NCI-H526 (cell line): ENCODE measurements around the gene SP9.
A peak's percentile ranks its signal among the peaks of the same experiment; 100 is the strongest.
"Not testable (repeated sequence)": the region's sequence is repeated elsewhere in the genome, so short reads cannot be mapped to it uniquely, and the experiment has no call there.

Experiments
- DNase-seq, 2 experiments: peaks; one replicate each; lab custom pipeline; 2025; lab: John Stamatoyannopoulos, UW

The SP9 gene

GRCh38 chr2:174344716-174345461 is 10.1 kb downstream of the SP9 start:
- peak; percentile 53 to 63 for DNase-seq

DNA sequence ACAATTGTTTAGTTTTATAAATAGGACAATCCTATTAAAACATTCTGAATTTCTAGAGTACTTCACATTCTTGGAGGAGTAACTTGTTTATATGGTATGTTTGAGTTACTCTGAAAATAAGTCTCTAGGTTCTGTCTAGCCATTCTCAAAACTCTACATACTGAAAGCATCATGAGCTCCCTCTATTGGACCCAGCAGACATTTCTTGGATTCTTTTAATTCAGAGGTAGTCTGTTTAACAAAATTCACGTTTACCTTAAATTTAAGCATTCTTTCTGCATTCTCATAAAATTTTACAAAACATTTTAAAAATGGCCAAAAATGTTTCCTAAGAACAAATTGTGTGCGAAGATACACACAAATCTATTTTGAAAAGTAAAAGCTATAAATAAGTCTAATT is 15.3 kb downstream of the SP9 start:
- peak in 1 of 2 experiments; percentile 36 for DNase-seq

DNA sequence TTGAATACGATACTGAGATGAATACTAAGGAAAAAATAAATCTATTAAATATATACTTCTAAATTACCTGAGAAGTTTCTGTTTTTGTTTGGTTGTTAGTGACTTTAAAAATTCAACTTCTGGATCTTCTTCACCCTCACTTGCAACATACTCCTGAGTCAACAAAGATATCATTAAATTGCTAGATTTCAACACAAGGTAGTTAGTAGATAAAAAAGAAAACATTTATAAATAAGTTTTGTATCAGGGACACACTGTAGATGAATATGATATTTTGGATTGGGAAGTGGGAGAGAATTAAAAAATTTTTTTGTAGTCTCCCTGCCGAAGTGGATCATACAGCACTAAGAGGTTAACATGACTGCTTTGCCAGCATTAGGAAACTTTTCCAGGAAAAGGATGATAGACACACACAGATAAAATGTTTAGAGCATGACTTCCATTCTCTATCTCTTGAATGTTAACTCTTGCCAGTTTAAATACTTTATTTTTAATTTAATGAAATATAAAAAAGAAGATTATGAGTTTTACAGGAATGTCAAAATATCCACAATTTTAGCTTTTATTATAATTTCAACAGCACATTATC is 15.9 kb downstream of the SP9 start:
- DNase-seq: no peak

DNA sequence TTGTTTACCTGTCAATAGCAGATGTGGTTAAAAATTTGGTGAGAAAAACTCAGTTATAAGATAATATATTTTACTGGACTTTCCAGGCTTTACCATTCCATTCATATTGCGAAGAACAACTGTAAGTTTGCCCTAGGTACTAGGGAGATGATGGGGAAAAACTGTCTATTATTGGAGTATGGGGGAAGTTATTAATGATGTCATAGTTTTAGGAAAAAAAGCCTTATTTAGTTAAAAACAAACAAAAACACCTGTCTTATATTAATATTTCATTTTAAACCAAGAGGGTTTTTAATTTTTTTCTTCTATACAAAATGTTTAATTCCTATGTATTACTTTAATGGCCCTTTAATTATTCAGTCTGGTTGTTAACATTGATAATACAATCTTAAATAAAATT is 18.2 kb downstream of the SP9 start:
- no peak for DNase-seq

GRCh38 chr2:174356347-174356746 is 21.6 kb downstream of the SP9 start:
- DNase-seq: no peak

DNA sequence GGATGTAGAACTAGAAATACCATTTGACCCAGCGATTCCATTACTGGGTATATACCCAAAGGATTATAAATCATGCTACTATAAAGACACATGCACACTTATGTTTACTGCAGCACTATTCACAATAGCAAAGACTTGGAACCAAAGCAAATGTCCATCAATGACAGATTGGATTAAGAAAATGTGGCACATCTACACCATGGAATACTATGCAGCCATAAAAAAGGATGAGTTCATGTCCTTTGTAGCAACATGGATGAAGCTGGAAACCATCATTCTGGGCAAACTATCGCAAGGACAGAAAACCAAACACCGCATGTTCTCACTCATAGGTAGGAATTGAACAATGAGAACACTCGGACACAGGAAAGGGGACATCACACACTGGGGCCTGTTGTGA is 24.9 kb downstream of the SP9 start:
- not testable (repeated sequence) for DNase-seq

- no peak for DNase-seq
Measured at GRCh38 chr2:174362949-174363348, 28.2 kb downstream of the SP9 start.

- not testable (repeated sequence) for DNase-seq
Measured at GRCh38 chr2:174363492-174364225, 28.9 kb downstream of the SP9 start.

DNA sequence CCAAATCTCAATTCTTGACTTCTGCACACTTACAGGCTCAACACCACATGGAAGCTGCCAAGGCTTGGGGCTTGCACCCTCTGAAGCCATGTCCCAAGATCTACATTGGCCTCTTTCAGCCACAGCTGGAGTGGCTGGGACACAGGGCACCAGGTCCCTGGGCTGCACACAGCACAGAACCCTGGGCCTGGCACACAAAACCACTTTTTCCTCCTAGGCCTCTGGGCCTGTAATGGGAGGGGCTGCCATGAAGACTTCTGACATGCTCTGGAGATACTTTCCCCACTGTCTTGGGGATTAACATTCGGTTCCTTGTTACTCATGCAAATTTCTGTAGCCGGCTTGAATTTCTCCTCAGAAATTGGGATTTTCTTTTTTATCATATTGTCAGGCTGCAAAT is 29.9 kb downstream of the SP9 start:
- no peak for DNase-seq

DNA sequence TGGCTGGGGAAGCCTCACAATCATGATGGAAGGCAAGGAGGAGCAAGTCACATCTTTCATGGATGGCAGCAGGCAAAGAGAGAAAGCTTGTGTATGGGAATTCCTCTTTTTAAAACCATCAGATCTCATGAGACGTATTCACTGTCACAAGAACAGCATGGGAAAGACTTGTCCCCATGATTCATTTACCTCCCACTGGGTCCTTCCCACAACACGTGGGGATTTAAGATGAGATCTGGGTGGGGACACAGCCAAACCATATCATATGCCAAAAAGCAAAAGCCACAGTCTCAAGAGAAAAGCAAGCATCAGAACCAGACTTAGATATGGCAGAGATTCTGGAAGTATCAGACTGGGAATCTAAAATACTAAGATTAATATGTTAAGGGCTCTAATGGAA is 30.8 kb downstream of the SP9 start:
- DNase-seq: no peak

DNA sequence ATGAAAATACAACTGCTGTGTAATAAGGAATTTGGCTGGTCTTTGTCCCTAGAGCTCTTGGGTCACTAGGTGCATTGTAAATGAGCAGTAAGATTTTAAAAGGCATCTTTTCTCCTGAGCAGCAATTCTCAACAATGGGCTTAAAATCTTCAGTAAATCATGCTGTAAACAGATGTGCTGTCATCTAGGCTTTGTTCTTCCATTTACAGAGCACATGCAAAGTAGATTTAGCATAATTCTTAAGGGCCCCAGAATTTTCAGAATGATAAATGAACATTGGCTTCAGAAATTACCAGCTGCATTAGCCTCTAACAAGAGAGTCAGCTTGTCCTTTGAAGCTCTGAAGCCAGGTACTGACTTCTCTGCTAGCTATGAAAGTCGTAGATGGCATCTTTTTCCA is 33.9 kb downstream of the SP9 start:
- no peak for DNase-seq

DNA sequence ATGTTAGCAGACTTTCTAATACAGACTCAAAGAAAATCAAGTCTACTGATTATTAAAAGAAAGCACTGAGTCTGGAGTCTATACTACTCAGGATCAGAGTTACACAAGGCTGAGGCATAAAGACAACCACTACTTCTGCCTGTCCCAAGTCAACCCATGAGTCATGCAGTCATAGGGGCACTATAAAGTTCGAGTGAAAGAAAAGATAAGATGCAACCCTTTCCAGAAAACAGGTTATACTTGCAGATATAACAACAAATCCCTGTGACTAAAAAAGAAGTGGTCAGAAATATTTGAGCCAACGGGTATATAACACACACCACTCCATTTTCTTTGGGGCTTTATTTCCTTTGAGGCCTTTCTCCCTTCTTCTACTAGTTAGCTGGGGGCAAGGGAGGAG is 42.2 kb downstream of the SP9 start:
- DNase-seq: no peak

DNA sequence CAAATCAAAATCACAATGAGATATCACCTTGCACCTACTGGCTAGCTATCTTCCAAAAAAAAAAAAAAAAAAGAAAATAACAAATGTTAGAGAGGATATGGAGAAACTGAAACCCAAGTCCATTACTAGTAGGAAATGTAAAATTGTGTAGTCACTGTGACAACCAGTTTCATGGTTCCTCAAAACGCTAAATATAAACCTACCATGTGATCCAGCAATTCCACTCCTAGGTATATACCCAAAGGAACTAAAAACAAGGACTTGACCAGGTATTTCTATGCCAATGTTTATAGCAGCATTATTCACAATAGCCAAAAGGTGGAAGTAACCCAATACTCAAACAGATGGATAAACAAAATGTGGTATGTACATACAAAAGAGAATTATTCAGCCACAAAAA is 49.0 kb downstream of the SP9 start:
- DNase-seq: no peak

DNA sequence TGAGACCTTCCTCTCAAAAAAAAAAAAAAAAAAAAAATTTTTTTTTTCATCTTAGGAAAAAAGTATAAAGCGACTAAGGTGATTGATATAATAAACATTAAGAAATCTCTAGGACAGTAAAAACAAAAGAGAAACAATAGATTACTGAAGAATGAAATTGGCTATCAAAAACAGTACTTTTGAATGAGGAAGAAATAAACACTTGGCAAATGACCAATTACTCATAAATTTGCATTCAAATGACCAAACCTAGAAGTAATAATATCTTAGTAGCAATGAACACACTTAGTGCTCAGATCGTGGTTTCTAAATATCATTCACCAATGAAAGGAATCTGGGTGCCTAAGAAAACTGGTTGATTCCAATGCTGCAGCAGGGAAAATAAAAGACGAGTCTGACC is 50.4 kb downstream of the SP9 start:
- no peak for DNase-seq
